Activated CD4-positive, alpha-beta T cell treated with anti-CD3 and anti-CD28 coated beads for 48 hours (primary cell): ENCODE measurements around the gene GABRR3.

Source experiments
- DNase-seq: peaks from one replicate; pipeline ENCODE4 v3.0.0-alpha.2; 2020

The GABRR3 gene

GRCh38 chr3:97988784-97989568 is 46.1 kb downstream of the GABRR3 start:
- DNase-seq, result no peak

GRCh38 chr3:97987306-97987705 is 47.8 kb downstream of the GABRR3 start:
- no peak for DNase-seq

GRCh38 chr3:97983933-97984491 is 51.1 kb downstream of the GABRR3 start:
- no peak for DNase-seq

GRCh38 chr3:97981886-97982285 is 53.2 kb downstream of the GABRR3 start:
- DNase-seq, result peak; percentile 13

- no peak for DNase-seq
These were observed 55.5 kb downstream of the GABRR3 start for GRCh38 chr3:97979610-97980009.

- DNase-seq, result no peak
These were observed 59.6 kb downstream of the GABRR3 start for GRCh38 chr3:97975466-97975865.

- no peak for DNase-seq
These were observed 60.1 kb downstream of the GABRR3 start for GRCh38 chr3:97974996-97975395.

GRCh38 chr3:97972976-97973375 is 62.1 kb downstream of the GABRR3 start:
- DNase-seq, result no peak

- DNase-seq, result peak; percentile 89
These were observed 63.2 kb downstream of the GABRR3 start, which contains the start of gene RIOX2 for GRCh38 chr3:97971679-97972567. TSS of gene RIOX2 (minus strand) at chr3:97972431. CDS start at chr3:97967593, 4,838 bp downstream.

- DNase-seq, result no peak
These were observed 64.0 kb downstream of the GABRR3 start for GRCh38 chr3:97970956-97971620.

GRCh38 chr3:97970156-97970555 is 65.0 kb downstream of the GABRR3 start:
- no peak for DNase-seq

- DNase-seq, result no peak
These were observed 65.6 kb downstream of the GABRR3 start for GRCh38 chr3:97969541-97969940.

- DNase-seq, result peak; percentile 16
These were observed 66.7 kb downstream of the GABRR3 start for GRCh38 chr3:97968376-97968775.

- no peak for DNase-seq
These were observed 67.1 kb downstream of the GABRR3 start for GRCh38 chr3:97967966-97968365.

- DNase-seq, result no peak
These were observed 73.9 kb downstream of the GABRR3 start for GRCh38 chr3:97960993-97961766.

- DNase-seq, result no peak
These were observed 74.6 kb downstream of the GABRR3 start for GRCh38 chr3:97960551-97960950.

- DNase-seq, result no peak
These were observed 75.2 kb downstream of the GABRR3 start for GRCh38 chr3:97959872-97960271.

- DNase-seq, result no peak
These were observed 76.3 kb downstream of the GABRR3 start for GRCh38 chr3:97958796-97959195.

- DNase-seq, result no peak
These were observed 76.7 kb downstream of the GABRR3 start for GRCh38 chr3:97958396-97958795.

GRCh38 chr3:97957617-97958311 is 77.4 kb downstream of the GABRR3 start:
- no peak for DNase-seq

GRCh38 chr3:97956051-97956450 is 79.1 kb downstream of the GABRR3 start:
- DNase-seq, result no peak
